ENCODE measurements around the gene PFDN1.

GRCh38 chr5:140246378-140247122, 56.4 kb downstream of the PFDN1 start:
- TF ChIP-seq NFIC (IDR thresholded peaks at IDR 0.05; ENCODE audit: low read depth, low read length) (no peak), MTA2 (IDR thresholded peaks at IDR 0.05; ENCODE audit: low read depth) (no peak), CTCF (IDR thresholded peaks at IDR 0.05 in 2 of 3, conservative IDR thresholded peaks at IDR 0.05 in 1 of 3; ENCODE audit: control insufficient read depth in 2 of 3, extremely low read depth in 1 of 3, insufficient read depth in 1 of 3, low read depth in 3 of 3, low read length in 3 of 3) (no peak), EZH2 (IDR thresholded peaks at IDR 0.05; ENCODE audit: borderline replicate concordance, control insufficient read depth, low read depth, low read length) (no peak)
